Activated gamma-delta T cell treated with Interleukin-2 at 50 U/mL for 16 hours (primary cell): ENCODE measurements around the gene METTL26.

ENCODE experiments used
- DNase-seq: peaks from one replicate; pipeline ENCODE4 v3.0.0-alpha.2; 2020

The METTL26 gene

GRCh38 chr16:593807-594206 lies 42.3 kb downstream of the METTL26 start:
- no peak for DNase-seq

GRCh38 chr16:593406-593805 lies 42.7 kb downstream of the METTL26 start:
- no peak for DNase-seq

GRCh38 chr16:592518-593306 lies 43.4 kb downstream of the METTL26 start:
- no peak for DNase-seq

GRCh38 chr16:591892-592517 lies 44.1 kb downstream of the METTL26 start:
- DNase-seq: no peak

- DNase-seq: no peak
Observed at GRCh38 chr16:591231-591630, 44.9 kb downstream of the METTL26 start.

- no peak for DNase-seq
Observed at GRCh38 chr16:590815-591200, 45.3 kb downstream of the METTL26 start.

- DNase-seq: no peak
Observed at GRCh38 chr16:590188-590814, 45.8 kb downstream of the METTL26 start.

- DNase-seq: peak; percentile 100
Observed at GRCh38 chr16:589658-590187, 46.4 kb downstream of the METTL26 start, which contains the start of gene RAB40C. Gene RAB40C, plus strand, starts transcription at chr16:590066. Its CDS starts 226 bp downstream, at chr16:590292.

GRCh38 chr16:588889-589657 lies 47.0 kb downstream of the METTL26 start:
- peak; percentile 98 for DNase-seq

GRCh38 chr16:588639-588888 lies 47.5 kb downstream of the METTL26 start:
- peak; percentile 48 for DNase-seq

- DNase-seq: no peak
Observed at GRCh38 chr16:586645-587590, 49.2 kb downstream of the METTL26 start.

GRCh38 chr16:586047-586644 lies 50.0 kb downstream of the METTL26 start:
- no peak for DNase-seq

GRCh38 chr16:585351-585750 lies 50.8 kb downstream of the METTL26 start:
- DNase-seq: no peak
